Heart right ventricle (tissue), 16 donors: Measurements from ENCODE around the gene DHCR24. TPM values are rescaled to one million over a fixed set of nuclear protein-coding genes. Genes with fewer than 3 reads are reported as not detected.

Experiments
- ATAC-seq, 8 donors: fragments of 200-7000 bp; cut with Tn5 transposase; one replicate each; pipeline ENCODE4 v1.9.1; 2020; ENCODE audit warnings: mild to moderate bottlenecking in 8 of 8, moderate library complexity in 8 of 8, moderate number of reproducible peaks in 1 of 8
- DNase-seq, 2 donors: peaks; one replicate each; pipeline ENCODE4 v3.0.0-alpha.2; 2020
- H3K27ac ChIP-seq, 10 donors: fragments of 200-600 bp; sonication (generic) in 2 of 10; one replicate each; pipeline versions ENCODE4 v1.5.0 to v1.8.0; 2020 to 2022; ENCODE audit warnings: mild to moderate bottlenecking in 3 of 10
- H3K27me3 ChIP-seq, 7 donors: fragments of 200-600 bp; one replicate each; pipeline ENCODE4 v1.8.0; 2021 to 2022; ENCODE audit warnings: mild to moderate bottlenecking in 2 of 7
- H3K36me3 ChIP-seq, 9 donors: fragments of 200-600 bp; sonication (generic) in 1 of 9; one replicate each; pipeline versions ENCODE4 v1.5.0 to v1.8.0; 2020 to 2022; ENCODE audit warnings: mild to moderate bottlenecking in 2 of 9
- H3K4me1 ChIP-seq, 9 donors: fragments of 200-600 bp; sonication (generic) in 1 of 9; one replicate each; pipeline versions ENCODE4 v1.5.0 to v1.8.0; 2020 to 2022; ENCODE audit warnings: mild to moderate bottlenecking in 4 of 9
- H3K4me3 ChIP-seq, 10 donors: fragments of 200-600 bp; sonication (generic) in 2 of 10; one replicate each; pipeline versions ENCODE4 v1.5.0 to v1.8.0; 2020 to 2022; ENCODE audit warnings: mild to moderate bottlenecking in 7 of 10, moderate library complexity in 2 of 10
- H3K9me3 ChIP-seq, 11 donors: fragments of 200-600 bp in 10 of 11; sonication (generic) in 2 of 11; one replicate each; pipeline versions ENCODE4 v1.5.0 to v1.8.0; 2013 to 2022; ENCODE audit warnings: mild to moderate bottlenecking in 2 of 11, control low read depth in 1 of 11, moderate library complexity in 1 of 11
- WGBS, 2 donors: extraction: QIAGEN DNeasy Blood & Tissue Kit; methylation state at CpG; one replicate each; pipeline ENCODE4 v1.1.7; 2013; ENCODE audit warnings: inconsistent platforms in 1 of 2; 5-methylcytosine and 5-hydroxymethylcytosine counted together
- intact Hi-C, 10 donors: fragments of 100-400 bp; cut with DNase I; formaldehyde crosslinking; loops; one replicate each; pipeline versions ENCODE4 v1.11.1 to v1.14.2; 2022
- polyA plus RNA-seq, 2 donors: library from polyadenylated mRNA; stranded (reverse); fragments of 200-250 nt; gene quantifications; one replicate each; pipeline ENCODE4 v1.2.3, GENCODE V29; 2013
- total RNA-seq, 10 donors: library from RNA; stranded (reverse); fragmentation: NEBNext Ultra II Directional in 3 of 10; extraction: Animal tissue kit (Norgen Biotek cat#: 25700) in 3 of 10; gene quantifications; one replicate each; pipeline versions ENCODE4 v1.2.1 to v1.2.4, GENCODE V29; 2021 to 2023
- TF ChIP-seq, protein P1 (sequence below), 9 donors: fragments of 200-600 bp; sonication (generic) in 2 of 9; IDR thresholded peaks; one replicate each; pipeline versions ENCODE4 v1.5.0 to v1.8.0; 2021 to 2022; ENCODE audit warnings: antibody characterized with exemption in 9 of 9, mild to moderate bottlenecking in 5 of 9, moderate library complexity in 1 of 9
- donor health status: Arrhythmogenic right ventricular cardiomyopathy.
- donor health status: ischemic (EF 13 %, LVEDD 7.1; RV severe dilation, severe dysfunction).
- donor health status: healthy with polysubstance abuse.
- donor health status: DM: no; HTN: yes; CAD: no.
- donor health status: DM: no; HTN: no; CAD: no.
- donor health status: ischemic (EF 25% LVEDD 6.9; RV normal size, moderate dysfunction).
- donor health status: ischemic (EF 25% LVEDD 5.7; RV mildly dilated, moderate dysfunction).
- donor health status: healthy.
- donor health status: DM: yes; HTN: yes; CAD: no.
- donor health status: Ischemic cardiomyopathy.
- donor health status: ischemic (EF 35%, LVEDD 5.7; RV mildly dilated, moderate dysfunction).
- donor health status: nonischemic (EF 11% LVEDD 7.7; RV severe dilation, severe dysfunction).
- donor health status: DM: yes; HTN: yes; CAD: no.
- donor health status: PGD.
- donor health status: ischemic (EF 29% LVEDD 5.4; RV normal size, mild dysfunction).
- donor health status: nonischemic (EF 23%, LVEDD 6.1; RV moderate dilation, normal function).

Gene DHCR24
- total and polyA plus RNA-seq, 12 donors: 3.3 to 70.6 (median 15.0) TPM

DNA sequence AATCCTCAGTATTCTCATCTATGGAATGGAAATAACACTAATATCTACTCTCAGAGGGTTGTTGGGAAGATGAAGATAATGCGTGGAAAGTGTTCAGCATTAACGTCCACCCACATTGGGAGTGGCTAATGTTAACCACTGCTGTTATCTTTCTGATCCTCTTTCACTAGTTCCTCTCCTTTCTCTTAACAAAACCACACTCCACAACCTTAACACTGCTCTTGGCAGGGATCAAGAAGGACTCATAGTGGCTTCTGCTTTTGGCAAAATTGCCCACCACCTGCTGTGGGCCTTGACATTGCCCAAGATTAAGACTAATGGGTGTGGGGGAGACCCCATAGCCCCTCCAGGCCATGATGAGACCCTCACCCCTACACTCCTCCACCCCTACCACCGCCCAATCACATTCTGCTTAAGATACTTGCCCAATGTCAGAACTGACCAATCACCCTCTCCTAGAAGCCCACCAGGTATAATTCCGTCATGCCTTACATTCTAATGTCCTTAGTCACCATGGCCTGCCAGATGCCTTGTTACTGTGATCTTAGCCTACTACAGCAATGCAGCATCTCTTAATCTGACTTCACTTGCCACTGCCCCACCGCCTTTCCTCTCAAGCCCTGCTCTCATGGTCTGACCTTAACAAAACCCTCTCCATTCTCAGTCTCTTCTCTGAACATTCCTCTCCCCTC, 27.1 kb downstream of the DHCR24 start:
- Histone ChIP-seq H3K4me1 (peaks cover 0 to 9% (median 0%) of the 10 kb centered on the region in 9 donors), H3K27me3 (no peaks in the 10 kb centered on the region), H3K9me3 (no peaks in the 10 kb centered on the region), H3K27ac (no peak overlapping the region), H3K4me3 (no peak overlapping the region), H3K36me3 (peaks cover 0 to 15% (median 0%) of the 10 kb centered on the region in 9 donors)
- WGBS, 2 donors: 89 to 91% methylated on average over 5 of the region's 5 CpGs
- TF ChIP-seq, protein P1, sequence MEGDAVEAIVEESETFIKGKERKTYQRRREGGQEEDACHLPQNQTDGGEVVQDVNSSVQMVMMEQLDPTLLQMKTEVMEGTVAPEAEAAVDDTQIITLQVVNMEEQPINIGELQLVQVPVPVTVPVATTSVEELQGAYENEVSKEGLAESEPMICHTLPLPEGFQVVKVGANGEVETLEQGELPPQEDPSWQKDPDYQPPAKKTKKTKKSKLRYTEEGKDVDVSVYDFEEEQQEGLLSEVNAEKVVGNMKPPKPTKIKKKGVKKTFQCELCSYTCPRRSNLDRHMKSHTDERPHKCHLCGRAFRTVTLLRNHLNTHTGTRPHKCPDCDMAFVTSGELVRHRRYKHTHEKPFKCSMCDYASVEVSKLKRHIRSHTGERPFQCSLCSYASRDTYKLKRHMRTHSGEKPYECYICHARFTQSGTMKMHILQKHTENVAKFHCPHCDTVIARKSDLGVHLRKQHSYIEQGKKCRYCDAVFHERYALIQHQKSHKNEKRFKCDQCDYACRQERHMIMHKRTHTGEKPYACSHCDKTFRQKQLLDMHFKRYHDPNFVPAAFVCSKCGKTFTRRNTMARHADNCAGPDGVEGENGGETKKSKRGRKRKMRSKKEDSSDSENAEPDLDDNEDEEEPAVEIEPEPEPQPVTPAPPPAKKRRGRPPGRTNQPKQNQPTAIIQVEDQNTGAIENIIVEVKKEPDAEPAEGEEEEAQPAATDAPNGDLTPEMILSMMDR (IDR thresholded peaks at IDR 0.05): no peak
- DNase-seq (no peak), ATAC-seq (no peak)
- intact Hi-C loops: no loop called here

DNA sequence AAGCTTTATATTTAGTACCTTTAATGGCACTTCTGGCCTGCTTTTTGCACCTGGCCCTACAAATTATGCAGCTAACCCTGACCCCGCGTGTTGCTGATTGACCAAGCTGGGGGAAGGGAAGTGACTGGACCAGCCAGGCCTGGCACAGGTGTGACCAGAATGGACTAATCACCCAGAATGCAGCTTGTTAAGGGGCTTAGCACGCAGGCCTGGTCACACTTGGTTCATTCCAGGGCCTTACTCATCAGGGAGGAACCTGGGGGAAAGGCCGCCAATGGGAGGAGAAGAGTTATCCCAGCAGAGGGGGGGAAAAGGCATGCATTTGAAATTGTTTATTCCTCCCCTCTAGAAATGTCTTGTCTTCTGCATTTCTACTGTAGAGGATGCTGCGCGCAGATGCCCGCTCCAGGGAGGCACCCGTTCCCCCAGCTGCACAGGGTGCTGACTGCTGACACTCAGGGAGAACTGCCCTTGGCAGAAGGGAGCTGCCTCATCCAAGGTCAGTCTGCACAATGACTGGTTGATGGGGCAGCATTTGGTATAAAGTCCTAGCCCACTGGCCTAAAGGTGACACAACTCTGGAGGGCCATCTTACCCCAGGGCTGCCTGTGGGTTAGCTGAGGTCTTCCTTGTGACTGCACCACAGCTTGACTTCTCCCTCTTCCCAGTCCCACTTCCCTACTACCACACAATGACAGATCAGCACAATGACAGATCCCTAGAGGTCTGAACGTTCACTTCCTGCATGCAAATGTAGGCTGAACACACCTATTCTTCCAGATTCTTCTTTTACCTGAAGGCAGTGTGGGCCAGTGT, 29.0 kb downstream of the DHCR24 start:
- ATAC-seq (peak in 2 of 8 donors; percentile 23 to 57), DNase-seq (no peak)
- Histone ChIP-seq H3K27me3 (no peaks in the 10 kb centered on the region), H3K4me3 (no peak overlapping the region), H3K27ac (no peak overlapping the region), H3K9me3 (no peaks in the 10 kb centered on the region), H3K36me3 (peaks cover 0 to 14% (median 0%) of the 10 kb centered on the region in 9 donors), H3K4me1 (peaks cover 0 to 9% (median 0%) of the 10 kb centered on the region in 9 donors)
- TF ChIP-seq, protein P1 (IDR thresholded peaks at IDR 0.05): no peak
- intact Hi-C loops: no loop called here
- 84 to 89% methylated on average over 9 of the region's 9 CpGs for WGBS, 2 donors

DNA sequence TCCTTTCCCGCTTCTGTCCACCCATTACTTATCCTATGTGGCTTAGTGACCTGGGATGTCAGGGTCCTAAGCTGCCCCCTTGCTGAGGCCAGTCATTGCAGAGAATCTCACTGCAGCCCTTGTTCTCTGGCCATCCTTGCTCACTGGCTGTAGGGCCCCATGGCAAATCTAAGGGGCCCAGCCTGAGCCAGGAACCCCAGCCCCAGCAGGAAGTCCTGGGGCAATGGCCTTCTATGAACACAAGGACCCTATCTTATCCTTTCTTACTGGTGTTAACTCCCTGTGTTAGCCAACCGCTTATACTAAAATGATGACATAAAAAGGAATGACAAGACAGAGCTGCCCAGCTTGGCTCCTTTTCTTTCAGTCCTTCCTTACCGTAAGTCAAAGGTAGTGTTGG, 29.9 kb downstream of the DHCR24 start:
- H3K27ac ChIP-seq: no peak overlapping the region
- peaks cover 0 to 21% (median 0%) of the 10 kb centered on the region in 9 donors for H3K36me3 ChIP-seq
- intact Hi-C loops: no loop called here
- peaks cover 0 to 9% (median 0%) of the 10 kb centered on the region in 9 donors for H3K4me1 ChIP-seq
- TF ChIP-seq, protein P1 (IDR thresholded peaks at IDR 0.05): no peak
- ATAC-seq (no peak), DNase-seq (no peak)
- no peaks in the 10 kb centered on the region for H3K9me3 ChIP-seq
- 90 to 91% methylated on average over 3 of the region's 3 CpGs for WGBS, 2 donors
- H3K27me3 ChIP-seq: no peaks in the 10 kb centered on the region
- no peak overlapping the region for H3K4me3 ChIP-seq

DNA sequence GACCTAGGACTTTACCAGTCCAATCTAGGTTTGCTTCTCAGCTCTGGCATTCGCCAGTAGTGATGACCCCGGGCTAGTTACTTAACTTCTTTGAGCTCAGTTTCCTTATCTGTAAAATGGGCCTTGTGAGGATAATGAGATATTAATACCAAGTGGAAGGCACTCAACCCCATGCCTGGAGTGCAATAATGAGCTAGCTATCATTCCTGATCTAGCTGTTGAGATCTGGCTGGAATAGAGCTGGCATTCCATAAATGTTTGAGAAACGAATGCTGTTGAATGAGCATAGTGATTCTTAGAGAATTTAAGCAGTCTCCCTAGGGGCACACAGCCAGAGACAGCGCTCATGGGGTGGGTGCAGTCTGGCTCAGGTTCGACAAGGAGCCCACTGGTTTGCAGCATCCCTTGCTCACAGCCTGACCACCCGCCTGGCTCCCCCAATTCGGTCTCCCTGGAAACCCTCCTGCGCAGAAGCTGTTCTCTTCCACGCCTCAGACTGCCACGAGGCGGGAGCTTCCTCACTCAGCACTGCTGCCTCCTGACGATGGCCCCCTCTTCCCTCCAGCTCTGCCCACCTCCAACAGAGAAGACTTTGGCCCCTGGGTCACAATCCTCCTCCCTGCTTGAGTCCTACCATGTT, 32.5 kb downstream of the DHCR24 start:
- Histone ChIP-seq H3K27ac (no peak overlapping the region), H3K4me1 (peaks cover 0 to 4% (median 0%) of the 10 kb centered on the region in 9 donors), H3K4me3 (no peak overlapping the region), H3K9me3 (no peaks in the 10 kb centered on the region), H3K36me3 (peaks cover 0 to 42% (median 0%) of the 10 kb centered on the region in 9 donors), H3K27me3 (no peaks in the 10 kb centered on the region)
- no peak for ATAC-seq
- TF ChIP-seq, protein P1 (IDR thresholded peaks at IDR 0.05): no peak
- 93 to 94% methylated on average over 12 of the region's 12 CpGs for WGBS, 2 donors
- DNase-seq: no peak
- intact Hi-C loops: no loop called here
